Cardiac muscle cell (in vitro differentiated cells and primary cell): ENCODE measurements around the gene RASSF5. TPM values are rescaled to one million over a fixed set of nuclear protein-coding genes. Genes with fewer than 3 reads are reported as not detected.
A peak's percentile ranks its signal among the peaks of the same experiment; 100 is the strongest.

Experiments
- DNase-seq, 2 donors: peaks; one replicate each; pipeline versions ENCODE4 v3.0.0 to v3.0.0-alpha.2; 2010 to 2017; ENCODE audit warnings: low read depth in 1 of 2, low spot score in 1 of 2
- H3K27ac ChIP-seq: fragments of 200-600 bp; sonication (generic); 2 replicates; pipeline ENCODE4 v1.5.1; 2016
- H3K27me3 ChIP-seq: fragments of 200-600 bp; sonication (generic); 2 replicates; pipeline ENCODE4 v1.6.0; 2016; ENCODE audit warnings: control low read depth
- H3K36me3 ChIP-seq: fragments of 200-600 bp; sonication (generic); 2 replicates; pipeline ENCODE4 v1.5.1; 2016; ENCODE audit warnings: control low read depth
- H3K4me1 ChIP-seq: fragments of 200-600 bp; sonication (generic); 2 replicates; pipeline ENCODE4 v1.8.1; 2017; ENCODE audit warnings: low read depth, mild to moderate bottlenecking, mixed run types
- H3K4me3 ChIP-seq: fragments of 200-600 bp; sonication (generic); 2 replicates; pipeline ENCODE4 v1.5.1; 2016; ENCODE audit warnings: mild to moderate bottlenecking
- H3K9me3 ChIP-seq: fragments of 200-600 bp; sonication (generic); 2 replicates; pipeline ENCODE4 v1.5.1; 2017; ENCODE audit warnings: low read depth, mild to moderate bottlenecking, control low read depth
- CTCF ChIP-seq: IDR thresholded peaks from 2 replicates; pipeline ENCODE4 v1.5.1; 2012; ENCODE audit warnings: low read depth, mild to moderate bottlenecking, low read length
- polyA plus RNA-seq: library from polyadenylated mRNA; unstranded; fragments of >200 nt; fragmentation: Nextera tagmentation; extraction: Ambion mirVana; gene quantifications from 2 replicates; pipeline ENCODE4 v1.2.1, GENCODE V29; 2016
- total RNA-seq: library from RNA; depleted of rRNA; stranded (reverse); fragments of >200 nt; gene quantifications from 2 replicates; pipeline ENCODE4 v1.2.3, GENCODE V29; 2016

RASSF5 gene
- total and polyA plus RNA-seq, 2 experiments from 2014 or later = 40.9 to 50.7 TPM

- Histone ChIP-seq H3K9me3 (no peaks in the 10 kb centered on the region), H3K27me3 (no peaks in the 10 kb centered on the region), H3K4me3 (peak overlapping the region; percentile 90), H3K4me1 (peaks cover 25% of the 10 kb centered on the region), H3K27ac (peak overlapping the region; percentile 79), H3K36me3 (no peaks in the 10 kb centered on the region)
- no peak for TF ChIP-seq CTCF
- no peak for DNase-seq
These were observed 128.6 kb downstream of the RASSF5 start for GRCh38 chr1:206635978-206636345.

GRCh38 chr1:206636671-206637070 lies 129.3 kb downstream of the RASSF5 start:
- Histone ChIP-seq H3K4me1 (peaks cover 25% of the 10 kb centered on the region), H3K9me3 (no peaks in the 10 kb centered on the region), H3K36me3 (no peaks in the 10 kb centered on the region), H3K27me3 (no peaks in the 10 kb centered on the region), H3K4me3 (peak overlapping the region; percentile 90), H3K27ac (no peak overlapping the region)
- no peak for TF ChIP-seq CTCF
- DNase-seq = no peak

GRCh38 chr1:206637605-206638004 lies 130.3 kb downstream of the RASSF5 start:
- Histone ChIP-seq H3K27me3 (no peaks in the 10 kb centered on the region), H3K9me3 (no peaks in the 10 kb centered on the region), H3K4me3 (no peak overlapping the region), H3K4me1 (peaks cover 25% of the 10 kb centered on the region), H3K27ac (no peak overlapping the region), H3K36me3 (no peaks in the 10 kb centered on the region)
- DNase-seq = no peak
- no peak for TF ChIP-seq CTCF

Other genes with a start within 250 kb of the RASSF5 start
- 22.8 and 24.7 TPM in 2 replicates for gene IKBKE, start 37.1 kb upstream of the RASSF5 start, total RNA-seq
- gene IKBKE, start 37.1 kb upstream of the RASSF5 start, polyA plus RNA-seq = 13.6 and 27.0 TPM in 2 replicates
- 46.1 and 67.2 TPM in 2 replicates for gene EIF2D, start 104.9 kb downstream of the RASSF5 start, total RNA-seq
- gene EIF2D, start 104.9 kb downstream of the RASSF5 start, polyA plus RNA-seq = 44.7 and 45.7 TPM in 2 replicates
- 14.1 and 21.2 TPM in 2 replicates for gene DYRK3, start 128.0 kb downstream of the RASSF5 start, total RNA-seq
- gene DYRK3, start 128.0 kb downstream of the RASSF5 start, polyA plus RNA-seq = 8.4 and 16.6 TPM in 2 replicates
- gene MAPKAPK2, start 177.4 kb downstream of the RASSF5 start, total RNA-seq = 99.4 and 117 TPM in 2 replicates
- gene MAPKAPK2, start 177.4 kb downstream of the RASSF5 start, polyA plus RNA-seq = 31.4 and 37.1 TPM in 2 replicates